HepG2 (cell line): ENCODE data around the gene CIAO3. TPM values are rescaled to one million over a fixed set of nuclear protein-coding genes. Genes with fewer than 3 reads are reported as not detected.

Experiments used
- BCL6 ChIP-seq: IDR thresholded peaks from 2 replicates; pipeline ENCODE4 v1.6.1; 2016; ENCODE audit warnings: missing genetic modification reagents, missing compliant biosample characterization
- DNMT1 ChIP-seq: sonication (generic); formaldehyde crosslinking; IDR thresholded peaks from 2 replicates; pipeline ENCODE4 v1.5.1; 2020; ENCODE audit warnings: mild to moderate bottlenecking, missing genetic modification reagents
- GABPA ChIP-seq, 2 experiments: IDR thresholded peaks; 2 replicates each; pipeline ENCODE4 v1.6.1; 2011 to 2016; ENCODE audit warnings: low read depth in 2 of 2, low read length in 1 of 2, missing biosample characterization in 1 of 2, missing genetic modification characterization in 1 of 2
- HDAC1 ChIP-seq: sonication (generic); formaldehyde crosslinking; IDR thresholded peaks from 2 replicates; pipeline ENCODE4 v1.5.1; 2020; ENCODE audit warnings: mild to moderate bottlenecking, missing genetic modification reagents
- IRX3 ChIP-seq: sonication (generic); formaldehyde crosslinking; IDR thresholded peaks from 2 replicates; pipeline ENCODE4 v1.8.1; 2023; ENCODE audit warnings: mild to moderate bottlenecking, low read depth, missing genetic modification reagents, borderline replicate concordance
- MAF1 ChIP-seq: sonication (generic); formaldehyde crosslinking; IDR thresholded peaks from 2 replicates; pipeline ENCODE4 v1.5.0; 2020; ENCODE audit warnings: missing genetic modification reagents, borderline replicate concordance
- MTA3 ChIP-seq: sonication (generic); formaldehyde crosslinking; IDR thresholded peaks from 2 replicates; pipeline ENCODE4 v1.4.0; 2020; ENCODE audit warnings: missing genetic modification reagents
- MYNN ChIP-seq: sonication (generic); formaldehyde crosslinking; IDR thresholded peaks from 2 replicates; pipeline ENCODE4 v1.4.0; 2020; ENCODE audit warnings: mild to moderate bottlenecking, low read depth, missing genetic modification reagents
- NFRKB ChIP-seq: fragments of 450-650 bp; IDR thresholded peaks from 2 replicates; pipeline ENCODE4 v1.6.1; 2017
- NKX3-1 ChIP-seq: sonication (generic); formaldehyde crosslinking; IDR thresholded peaks from 2 replicates; pipeline ENCODE4 v1.5.0; 2020; ENCODE audit warnings: missing genetic modification reagents
- NR2F6 ChIP-seq, 2 experiments: IDR thresholded peaks; 2 replicates each; pipeline ENCODE4 v1.6.1; 2016; ENCODE audit warnings: antibody characterized with exemption in 1 of 2, mild to moderate bottlenecking in 1 of 2
- PAX8 ChIP-seq: sonication (generic); formaldehyde crosslinking; IDR thresholded peaks from 2 replicates; pipeline ENCODE4 v1.8.0; 2022; ENCODE audit warnings: mild to moderate bottlenecking, missing genetic modification reagents, borderline replicate concordance
- PHF8 ChIP-seq: sonication (generic); formaldehyde crosslinking; IDR thresholded peaks from 2 replicates; pipeline ENCODE4 v1.5.0; 2020; ENCODE audit warnings: missing genetic modification reagents
- SP5 ChIP-seq: IDR thresholded peaks from 2 replicates; pipeline ENCODE4 v1.6.1; 2016; ENCODE audit warnings: low read depth, borderline replicate concordance
- SRSF4 ChIP-seq: fragments of 200-400 bp; formaldehyde crosslinking; IDR thresholded peaks from one replicate; pipeline ENCODE4 v1.6.1; 2018; ENCODE audit warnings: mild to moderate bottlenecking, low read depth, low read length, moderate library complexity; ENCODE audit not compliant: poor library complexity, severe bottlenecking
- ZFP36 ChIP-seq: fragments of 150-350 bp; IDR thresholded peaks from 2 replicates; pipeline ENCODE4 v1.6.1; 2018; ENCODE audit warnings: borderline replicate concordance, low read length, low read depth; ENCODE audit not compliant: partially characterized antibody
- ZFP91 ChIP-seq: sonication (generic); formaldehyde crosslinking; IDR thresholded peaks from 2 replicates; pipeline ENCODE4 v1.9.0; 2022; ENCODE audit warnings: missing genetic modification reagents, mild to moderate bottlenecking, borderline replicate concordance
- ZNF224 ChIP-seq: sonication (generic); formaldehyde crosslinking; IDR thresholded peaks from 2 replicates; pipeline ENCODE4 v1.5.0; 2020; ENCODE audit warnings: mild to moderate bottlenecking, missing genetic modification reagents
- ZNF576 ChIP-seq: sonication (generic); formaldehyde crosslinking; IDR thresholded peaks from 2 replicates; pipeline ENCODE4 v1.4.0; 2020; ENCODE audit warnings: mild to moderate bottlenecking, missing genetic modification reagents
- ZNF709 ChIP-seq: sonication (generic); formaldehyde crosslinking; IDR thresholded peaks from 2 replicates; pipeline ENCODE4 v1.5.0; 2020; ENCODE audit warnings: mild to moderate bottlenecking, missing genetic modification reagents
- ZNF75D ChIP-seq: sonication (generic); formaldehyde crosslinking; IDR thresholded peaks from 2 replicates; pipeline ENCODE4 v1.8.1; 2023; ENCODE audit warnings: missing genetic modification reagents, mild to moderate bottlenecking, borderline replicate concordance
- polyA plus RNA-seq, 8 experiments: library from polyadenylated mRNA; depleted of rRNA in 3 of 8; stranded (reverse) in 7 of 8; unstranded in 1 of 8; fragments of >200 nt; fragmentation: Illumina TruSeq in 4 of 8; extraction: Trizol in 4 of 8; gene quantifications; 2 replicates each; pipeline versions ENCODE4 v1.2.1 to v1.2.3, GENCODE V29; 2011 to 2016; ENCODE audit warnings: low read depth in 4 of 8, missing spikeins in 1 of 8, mixed read lengths in 1 of 8; ENCODE audit not compliant: insufficient read depth in 1 of 8
- total RNA-seq, 5 experiments: library from RNA; depleted of rRNA; stranded (reverse); fragments of >200 nt; fragmentation: Illumina TruSeq; extraction: Trizol; gene quantifications; 2 replicates each; pipeline ENCODE4 v1.2.3, GENCODE V29; 2016; ENCODE audit warnings: low read depth in 1 of 5
- TF ChIP-seq, protein P1 (sequence below): sonication (generic); formaldehyde crosslinking; IDR thresholded peaks from 2 replicates; pipeline ENCODE4 v1.5.0; 2020; ENCODE audit warnings: missing genetic modification reagents
- TF ChIP-seq, protein P2 (sequence below): sonication (generic); formaldehyde crosslinking; IDR thresholded peaks from 2 replicates; pipeline ENCODE4 v1.4.0; 2020; ENCODE audit warnings: mild to moderate bottlenecking, low read depth, missing genetic modification reagents
- TF ChIP-seq, protein P3 (sequence below): sonication (generic); formaldehyde crosslinking; IDR thresholded peaks from 2 replicates; pipeline ENCODE4 v1.4.0; 2020; ENCODE audit warnings: missing genetic modification reagents

CIAO3 gene
- total and polyA plus RNA-seq, 2 of the 13 experiments (the other 11 are each of a cell fraction or from before 2014, with no cell fraction given), result 21.7 to 25.0 TPM

DNA sequence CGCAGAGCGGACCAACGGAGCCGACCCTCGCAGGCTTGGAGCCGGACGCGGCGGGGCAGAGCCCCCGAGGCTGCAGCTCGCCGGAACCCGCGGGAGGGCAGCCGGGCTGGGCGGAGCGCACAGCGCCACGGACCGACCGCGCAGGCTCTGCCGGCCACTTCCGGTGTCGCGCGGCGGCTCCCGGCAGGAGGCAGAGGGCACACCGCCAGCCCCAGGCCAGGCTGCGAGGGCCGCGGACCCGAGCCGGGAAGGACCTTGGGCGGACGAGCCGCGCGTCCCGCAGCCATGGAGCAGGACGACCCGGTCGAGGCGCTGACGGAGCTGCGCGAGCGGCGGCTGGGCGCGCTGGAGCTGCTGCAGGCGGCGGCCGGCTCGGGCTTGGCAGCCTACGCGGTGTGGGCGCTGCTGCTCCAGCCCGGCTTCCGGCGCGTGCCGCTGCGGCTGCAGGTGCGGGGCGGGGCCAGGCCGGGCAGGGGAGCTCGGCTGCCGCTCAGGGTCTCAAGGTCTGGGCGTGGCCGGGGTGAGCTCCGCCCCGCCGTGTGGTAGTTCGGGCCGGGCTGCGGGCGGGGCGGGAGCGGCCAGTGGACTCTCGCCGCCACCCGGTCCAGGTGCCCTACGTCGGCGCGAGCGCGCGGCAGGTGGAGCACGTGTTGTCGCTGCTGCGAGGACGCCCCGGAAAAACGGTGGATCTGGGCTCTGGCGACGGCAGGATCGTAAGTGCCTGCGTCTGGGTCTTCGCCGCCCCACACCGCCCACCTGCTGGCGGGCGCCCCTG is 19.6 kb downstream of the CIAO3 start, which contains the start of gene ANTKMT (continued):
- TF ChIP-seq MYNN (CRISPR knock-in tag), result no peak
- no peak for TF ChIP-seq SP5 (CRISPR knock-in tag)
- TF ChIP-seq GABPA (IDR thresholded peaks at IDR 0.05; ENCODE audit: low read depth, low read length), result peak; percentile 85
- TF ChIP-seq GABPA (CRISPR knock-in tag; IDR thresholded peaks at IDR 0.05; ENCODE audit: low read depth), result peak; percentile 78
- TF ChIP-seq, protein P1, sequence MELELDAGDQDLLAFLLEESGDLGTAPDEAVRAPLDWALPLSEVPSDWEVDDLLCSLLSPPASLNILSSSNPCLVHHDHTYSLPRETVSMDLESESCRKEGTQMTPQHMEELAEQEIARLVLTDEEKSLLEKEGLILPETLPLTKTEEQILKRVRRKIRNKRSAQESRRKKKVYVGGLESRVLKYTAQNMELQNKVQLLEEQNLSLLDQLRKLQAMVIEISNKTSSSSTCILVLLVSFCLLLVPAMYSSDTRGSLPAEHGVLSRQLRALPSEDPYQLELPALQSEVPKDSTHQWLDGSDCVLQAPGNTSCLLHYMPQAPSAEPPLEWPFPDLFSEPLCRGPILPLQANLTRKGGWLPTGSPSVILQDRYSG, result peak; percentile 51; the same call in 1 of the 2 replicates
- no peak for TF ChIP-seq MAF1 (CRISPR knock-in tag)
- TF ChIP-seq ZNF224, result 0 out of 2 replicates have a peak, but pooled peaks have one; percentile 47
- no peak for TF ChIP-seq SRSF4
- no peak for TF ChIP-seq BCL6
- TF ChIP-seq PHF8 (CRISPR knock-in tag), result peak; percentile 80
- TF ChIP-seq ZFP91, result peak; percentile 19
- no peak for TF ChIP-seq ZNF75D (CRISPR knock-in tag)
- TF ChIP-seq PAX8 (CRISPR knock-in tag), result peak; percentile 56
- no peak for TF ChIP-seq MTA3 (CRISPR knock-in tag)
- TF ChIP-seq NR2F6 (IDR thresholded peaks at IDR 0.05), result no peak
- no peak for TF ChIP-seq NR2F6 (CRISPR knock-in tag; IDR thresholded peaks at IDR 0.05)
- TF ChIP-seq NFRKB, result no peak
- TF ChIP-seq DNMT1 (CRISPR knock-in tag), result peak; percentile 76
- no peak; the same call in 1 of the 2 replicates for TF ChIP-seq IRX3
- TF ChIP-seq NKX3-1 (CRISPR knock-in tag), result peak; percentile 77
- TF ChIP-seq, protein P2, sequence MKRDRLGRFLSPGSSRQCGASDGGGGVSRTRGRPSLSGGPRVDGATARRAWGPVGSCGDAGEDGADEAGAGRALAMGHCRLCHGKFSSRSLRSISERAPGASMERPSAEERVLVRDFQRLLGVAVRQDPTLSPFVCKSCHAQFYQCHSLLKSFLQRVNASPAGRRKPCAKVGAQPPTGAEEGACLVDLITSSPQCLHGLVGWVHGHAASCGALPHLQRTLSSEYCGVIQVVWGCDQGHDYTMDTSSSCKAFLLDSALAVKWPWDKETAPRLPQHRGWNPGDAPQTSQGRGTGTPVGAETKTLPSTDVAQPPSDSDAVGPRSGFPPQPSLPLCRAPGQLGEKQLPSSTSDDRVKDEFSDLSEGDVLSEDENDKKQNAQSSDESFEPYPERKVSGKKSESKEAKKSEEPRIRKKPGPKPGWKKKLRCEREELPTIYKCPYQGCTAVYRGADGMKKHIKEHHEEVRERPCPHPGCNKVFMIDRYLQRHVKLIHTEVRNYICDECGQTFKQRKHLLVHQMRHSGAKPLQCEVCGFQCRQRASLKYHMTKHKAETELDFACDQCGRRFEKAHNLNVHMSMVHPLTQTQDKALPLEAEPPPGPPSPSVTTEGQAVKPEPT, result peak; percentile 77; the same call in 1 of the 2 replicates
- TF ChIP-seq ZNF709, result peak; percentile 91
- TF ChIP-seq ZNF576 (CRISPR knock-in tag), result 0 out of 2 replicates have a peak, but pooled peaks have one; percentile 40
- peak; percentile 70 for TF ChIP-seq HDAC1
- TF ChIP-seq, protein P3, sequence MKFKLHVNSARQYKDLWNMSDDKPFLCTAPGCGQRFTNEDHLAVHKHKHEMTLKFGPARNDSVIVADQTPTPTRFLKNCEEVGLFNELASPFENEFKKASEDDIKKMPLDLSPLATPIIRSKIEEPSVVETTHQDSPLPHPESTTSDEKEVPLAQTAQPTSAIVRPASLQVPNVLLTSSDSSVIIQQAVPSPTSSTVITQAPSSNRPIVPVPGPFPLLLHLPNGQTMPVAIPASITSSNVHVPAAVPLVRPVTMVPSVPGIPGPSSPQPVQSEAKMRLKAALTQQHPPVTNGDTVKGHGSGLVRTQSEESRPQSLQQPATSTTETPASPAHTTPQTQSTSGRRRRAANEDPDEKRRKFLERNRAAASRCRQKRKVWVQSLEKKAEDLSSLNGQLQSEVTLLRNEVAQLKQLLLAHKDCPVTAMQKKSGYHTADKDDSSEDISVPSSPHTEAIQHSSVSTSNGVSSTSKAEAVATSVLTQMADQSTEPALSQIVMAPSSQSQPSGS, result no peak
- TF ChIP-seq ZFP36, result no peak
